Measurements from ENCODE around the gene FAM193A. TPM values are rescaled to one million over a fixed set of nuclear protein-coding genes. Genes with fewer than 3 reads are reported as not detected.

The FAM193A gene
- polyA plus RNA-seq, 1 donor (not counting 4 experiments of a cell fraction or from before 2014, with no cell fraction given) = 3.6 TPM

- H3K9ac ChIP-seq (ENCODE audit: control insufficient read depth, extremely low read depth, insufficient read depth, low read length) = no peak overlapping the region
- peaks cover 8 to 11% of the 10 kb centered on the region in 2 experiments for H3K36me3 ChIP-seq (ENCODE audit: control insufficient read depth in 2 of 2, extremely low read depth in 1 of 2, insufficient read depth in 2 of 2, low read length in 2 of 2)
- H3K9me3 ChIP-seq (ENCODE audit: control insufficient read depth, low read depth, low read length) = no peaks in the 10 kb centered on the region
- H3K27me3 ChIP-seq (ENCODE audit: control insufficient read depth, extremely low read depth, insufficient read depth, low read length) = no peaks in the 10 kb centered on the region
- no peak for TF ChIP-seq EZH2 (IDR thresholded peaks at IDR 0.05; ENCODE audit: low read length)
- no peak for TF ChIP-seq CTCF (optimal IDR thresholded peaks at IDR 0.05 in 1 of 3, IDR thresholded peaks at IDR 0.05 in 1 of 3, conservative IDR thresholded peaks at IDR 0.05 in 1 of 3; ENCODE audit: extremely low read depth in 1 of 3, insufficient read depth in 2 of 3, low read length in 3 of 3)
- no peak overlapping the region for H2AFZ ChIP-seq (ENCODE audit: control insufficient read depth, low read length)
- H3K27ac ChIP-seq (ENCODE audit: control insufficient read depth, insufficient read depth, low read length) = no peak overlapping the region
- no peak overlapping the region for H3K4me3 ChIP-seq (ENCODE audit: control insufficient read depth in 2 of 3, extremely low read depth in 1 of 3, insufficient read depth in 2 of 3, low read depth in 1 of 3, low read length in 3 of 3)
- H3K79me2 ChIP-seq (ENCODE audit: control insufficient read depth, insufficient read depth, low read length) = peaks cover 69% of the 10 kb centered on the region
- no peak for DNase-seq (ENCODE audit: low read depth, low spot score)
- no peak overlapping the region for H3K4me2 ChIP-seq (ENCODE audit: control insufficient read depth, extremely low read depth, insufficient read depth, low read depth, low read length)
- dilution Hi-C loops (cut with MboI; ENCODE audit: extremely low pct_ligation_motif_present, low sequenced_read_pairs) = no loop called here
- no peaks in the 10 kb centered on the region for H3K9me1 ChIP-seq (ENCODE audit: control insufficient read depth, extremely low read depth, insufficient read depth, low read length)
- H3K4me1 ChIP-seq (ENCODE audit: control insufficient read depth, extremely low read depth, insufficient read depth, low read length) = peaks cover 3% of the 10 kb centered on the region
- no peak for FAIRE-seq
- peaks cover 25% of the 10 kb centered on the region for H4K20me1 ChIP-seq (ENCODE audit: control insufficient read depth, extremely low read depth, insufficient read depth, low read length)
Measured at GRCh38 chr4:2599304-2599654, 62.8 kb downstream of the FAM193A start.

GRCh38 chr4:2600878-2601277, 64.4 kb downstream of the FAM193A start:
- no peak for FAIRE-seq
- H2AFZ ChIP-seq (ENCODE audit: control insufficient read depth, low read length) = no peak overlapping the region
- no peaks in the 10 kb centered on the region for H3K27me3 ChIP-seq (ENCODE audit: control insufficient read depth, extremely low read depth, insufficient read depth, low read length)
- H3K27ac ChIP-seq (ENCODE audit: control insufficient read depth, insufficient read depth, low read length) = no peak overlapping the region
- peaks cover 8 to 14% of the 10 kb centered on the region in 2 experiments for H3K36me3 ChIP-seq (ENCODE audit: control insufficient read depth in 2 of 2, extremely low read depth in 1 of 2, insufficient read depth in 2 of 2, low read length in 2 of 2)
- DNase-seq (ENCODE audit: low read depth, low spot score) = no peak
- dilution Hi-C loops (cut with MboI; ENCODE audit: extremely low pct_ligation_motif_present, low sequenced_read_pairs) = no loop called here
- H3K4me2 ChIP-seq (ENCODE audit: control insufficient read depth, extremely low read depth, insufficient read depth, low read depth, low read length) = no peak overlapping the region
- no peak overlapping the region for H3K9ac ChIP-seq (ENCODE audit: control insufficient read depth, extremely low read depth, insufficient read depth, low read length)
- H3K9me3 ChIP-seq (ENCODE audit: control insufficient read depth, low read depth, low read length) = no peaks in the 10 kb centered on the region
- H3K4me3 ChIP-seq (ENCODE audit: control insufficient read depth in 2 of 3, extremely low read depth in 1 of 3, insufficient read depth in 2 of 3, low read depth in 1 of 3, low read length in 3 of 3) = no peak overlapping the region
- peaks cover 32% of the 10 kb centered on the region for H4K20me1 ChIP-seq (ENCODE audit: control insufficient read depth, extremely low read depth, insufficient read depth, low read length)
- peaks cover 73% of the 10 kb centered on the region for H3K79me2 ChIP-seq (ENCODE audit: control insufficient read depth, insufficient read depth, low read length)
- no peak for TF ChIP-seq CTCF (optimal IDR thresholded peaks at IDR 0.05 in 1 of 3, IDR thresholded peaks at IDR 0.05 in 1 of 3, conservative IDR thresholded peaks at IDR 0.05 in 1 of 3; ENCODE audit: extremely low read depth in 1 of 3, insufficient read depth in 2 of 3, low read length in 3 of 3)
- TF ChIP-seq EZH2 (IDR thresholded peaks at IDR 0.05; ENCODE audit: low read length) = no peak
- peaks cover 6% of the 10 kb centered on the region for H3K4me1 ChIP-seq (ENCODE audit: control insufficient read depth, extremely low read depth, insufficient read depth, low read length)
- peaks cover 2% of the 10 kb centered on the region for H3K9me1 ChIP-seq (ENCODE audit: control insufficient read depth, extremely low read depth, insufficient read depth, low read length)
